Thyroid gland (tissue), 4 donors: Measurements from ENCODE around the gene NME3. TPM values are rescaled to one million over a fixed set of nuclear protein-coding genes. Genes with fewer than 3 reads are reported as not detected.

Experiments
- DNase-seq, 2 donors: peaks; one replicate each; pipeline ENCODE4 v3.0.0-alpha.2; 2019
- H3K27ac ChIP-seq, 3 donors: fragments of 200-600 bp; sonication (generic); 1 replicate in 2 of 3; 2 replicates in 1 of 3; pipeline ENCODE4 v1.5.1; 2016 to 2019; ENCODE audit warnings: mild to moderate bottlenecking in 1 of 3, moderate library complexity in 1 of 3
- H3K27me3 ChIP-seq: fragments of 200-600 bp; sonication (generic); one replicate; pipeline ENCODE4 v1.5.1; 2019
- H3K36me3 ChIP-seq, 2 donors: fragments of 200-600 bp; sonication (generic); one replicate each; pipeline ENCODE4 v1.5.1; 2016 to 2019
- H3K4me1 ChIP-seq, 2 donors: fragments of 200-600 bp; sonication (generic); one replicate each; pipeline ENCODE4 v1.5.1; 2017 to 2019
- H3K4me3 ChIP-seq, 3 donors: fragments of 200-600 bp; sonication (generic); replicated peaks in 1 of 3; 1 replicate in 2 of 3; 2 replicates in 1 of 3; pipeline ENCODE4 v1.5.1; 2016; ENCODE audit warnings: mild to moderate bottlenecking in 1 of 3
- H3K9me3 ChIP-seq: fragments of 200-600 bp; sonication (generic); one replicate; pipeline ENCODE4 v1.5.1; 2017
- CTCF ChIP-seq, 6 experiments: fragments of 200-600 bp in 3 of 6; fragments of 450-650 bp in 3 of 6; sonication (generic) in 3 of 6; IDR thresholded peaks; one replicate each; pipeline ENCODE4 v1.5.1; 2016 to 2019; ENCODE audit warnings: antibody characterized with exemption in 6 of 6, mild to moderate bottlenecking in 2 of 6, inconsistent platforms in 1 of 6, moderate library complexity in 1 of 6
- POLR2A ChIP-seq, 2 donors: fragments of 450-650 bp; IDR thresholded peaks; one replicate each; pipeline ENCODE4 v1.6.1; 2017; ENCODE audit warnings: antibody characterized with exemption in 2 of 2, mild to moderate bottlenecking in 2 of 2, moderate library complexity in 1 of 2
- WGBS, 2 donors: methylation state at CpG; one replicate each; pipeline ENCODE4 v1.1.5; 2017; 5-methylcytosine and 5-hydroxymethylcytosine counted together
- intact Hi-C: fragments of 100-400 bp; cut with DNase I; formaldehyde crosslinking; loops from one replicate; pipeline ENCODE4 v1.15.1; 2023
- total RNA-seq, 4 donors: library from RNA; depleted of rRNA; stranded (reverse); fragments of >200 nt; gene quantifications; one replicate each; pipeline ENCODE4 v1.2.3, GENCODE V29; 2016

The NME3 gene
- total RNA-seq, 4 donors from 2014 or later: 43.7 to 173 (median 103) TPM

- Histone ChIP-seq H3K27me3 (no peaks in the 10 kb centered on the region), H3K36me3 (peaks cover 17 to 21% of the 10 kb centered on the region in 2 donors), H3K9me3 (no peaks in the 10 kb centered on the region), H3K27ac (no peak overlapping the region), H3K4me3 (no peak overlapping the region), H3K4me1 (peaks cover 5 to 9% of the 10 kb centered on the region in 2 donors)
- intact Hi-C loops: no loop called here
- TF ChIP-seq CTCF (IDR thresholded peaks at IDR 0.05): no peak
- no peak for TF ChIP-seq POLR2A (IDR thresholded peaks at IDR 0.05)
- DNase-seq: no peak
- WGBS, 2 donors: 74 to 85% methylated on average over 4 to 5 of the region's 19 CpGs
Measured at GRCh38 chr16:1788708-1789100, 17.4 kb upstream of the NME3 start.

- Histone ChIP-seq H3K4me3 (no peak overlapping the region), H3K4me1 (peaks cover 4 to 13% of the 10 kb centered on the region in 2 donors), H3K36me3 (peaks cover 17 to 21% of the 10 kb centered on the region in 2 donors), H3K27ac (no peak overlapping the region), H3K9me3 (no peaks in the 10 kb centered on the region), H3K27me3 (no peaks in the 10 kb centered on the region)
- no peak for DNase-seq
- intact Hi-C loops: no loop called here
- no peak for TF ChIP-seq CTCF (IDR thresholded peaks at IDR 0.05)
- TF ChIP-seq POLR2A (IDR thresholded peaks at IDR 0.05): no peak
- 88 to 97% methylated on average over 11 to 19 of the region's 38 CpGs for WGBS, 2 donors
Measured at GRCh38 chr16:1788095-1788707, 16.9 kb upstream of the NME3 start.

- no peak for DNase-seq
- Histone ChIP-seq H3K9me3 (no peaks in the 10 kb centered on the region), H3K27ac (no peak overlapping the region), H3K27me3 (no peaks in the 10 kb centered on the region), H3K4me3 (no peak overlapping the region), H3K36me3 (peaks cover 17 to 21% of the 10 kb centered on the region in 2 donors), H3K4me1 (peaks cover 4 to 13% of the 10 kb centered on the region in 2 donors)
- no peak for TF ChIP-seq CTCF (IDR thresholded peaks at IDR 0.05)
- TF ChIP-seq POLR2A (IDR thresholded peaks at IDR 0.05): no peak
- intact Hi-C loops: no loop called here
- WGBS, 2 donors: 96 to 98% methylated on average over 17 to 20 of the region's 44 CpGs
Measured at GRCh38 chr16:1787322-1788094, 16.2 kb upstream of the NME3 start.

- H3K36me3 ChIP-seq: peaks cover 17 to 21% of the 10 kb centered on the region in 2 donors
- DNase-seq: no peak
- H3K4me3 ChIP-seq: no peak overlapping the region
- peaks cover 4 to 13% of the 10 kb centered on the region in 2 donors for H3K4me1 ChIP-seq
- H3K9me3 ChIP-seq: no peaks in the 10 kb centered on the region
- no peak for TF ChIP-seq POLR2A (IDR thresholded peaks at IDR 0.05)
- H3K27ac ChIP-seq: no peak overlapping the region
- no peaks in the 10 kb centered on the region for H3K27me3 ChIP-seq
- 82 to 93% methylated on average over 4 to 6 of the region's 6 CpGs for WGBS, 2 donors
- intact Hi-C loops: no loop called here
Measured at GRCh38 chr16:1787056-1787321, 15.6 kb upstream of the NME3 start.

GRCh38 chr16:1786242-1787055 is 15.1 kb upstream of the NME3 start:
- Histone ChIP-seq H3K4me3 (no peak overlapping the region), H3K27me3 (no peaks in the 10 kb centered on the region), H3K36me3 (peaks cover 17 to 21% of the 10 kb centered on the region in 2 donors), H3K9me3 (no peaks in the 10 kb centered on the region), H3K4me1 (peaks cover 9 to 15% of the 10 kb centered on the region in 2 donors), H3K27ac (no peak overlapping the region)
- intact Hi-C loops: no loop called here
- 91% methylated on average over 19 to 30 of the region's 51 CpGs for WGBS, 2 donors
- DNase-seq: no peak
- TF ChIP-seq CTCF (IDR thresholded peaks at IDR 0.05) (no peak), POLR2A (IDR thresholded peaks at IDR 0.05) (no peak)
